Measurements from ENCODE around the gene CDCA4.

GRCh38 chr14:104973385-104974145, 47.3 kb downstream of the CDCA4 start:
- TF ChIP-seq CTCF (conservative IDR thresholded peaks at IDR 0.05) = no peak
- no peak for TF ChIP-seq EZH2 (IDR thresholded peaks at IDR 0.05; ENCODE audit: low read depth)
